ENCODE results near the gene TSHR.

- no peak for TF ChIP-seq CTCF (IDR thresholded peaks at IDR 0.05)
- no peak for TF ChIP-seq POLR2A (IDR thresholded peaks at IDR 0.05)
These were observed 63.3 kb downstream of the TSHR start for GRCh38 chr14:81018684-81019083.

Measured in tibial nerve (tissue), 3 donors.